RWPE2 (cell line): Measurements from ENCODE around the gene SLC9A9.

Source experiments
- ATAC-seq: fragments of 200-7000 bp; cut with Tn5 transposase; 3 replicates; pipeline ENCODE4 v1.9.1; 2021; ENCODE audit warnings: low read depth
- DNase-seq: peaks from one replicate; pipeline ENCODE4 v3.0.0-alpha.2; 2020; ENCODE audit warnings: low spot score
- H3K27ac ChIP-seq: fragments of 450-650 bp; 2 replicates; pipeline ENCODE4 v1.5.1; 2017; ENCODE audit warnings: mild to moderate bottlenecking; ENCODE audit not compliant: poor library complexity, severe bottlenecking
- H3K27me3 ChIP-seq: fragments of 250-450 bp; sonication (Bioruptor Pico); 2 replicates; pipeline ENCODE4 v1.5.1; 2021; ENCODE audit warnings: mild to moderate bottlenecking, moderate library complexity; ENCODE audit not compliant: insufficient read depth, poor library complexity, severe bottlenecking
- H3K36me3 ChIP-seq: fragments of 250-450 bp; sonication (Bioruptor Pico); 2 replicates; pipeline ENCODE4 v1.5.1; 2020; ENCODE audit warnings: low read depth, mild to moderate bottlenecking, moderate library complexity
- H3K4me1 ChIP-seq: fragments of 250-450 bp; sonication (Bioruptor Pico); 2 replicates; pipeline ENCODE4 v1.5.1; 2021; ENCODE audit warnings: mild to moderate bottlenecking, moderate library complexity; ENCODE audit not compliant: insufficient read depth, poor library complexity, severe bottlenecking
- H3K4me3 ChIP-seq: fragments of 250-450 bp; sonication (Bioruptor Pico); 2 replicates; pipeline ENCODE4 v1.5.1; 2021; ENCODE audit warnings: mild to moderate bottlenecking, moderate library complexity; ENCODE audit not compliant: severe bottlenecking
- H3K9me3 ChIP-seq: fragments of 250-450 bp; sonication (Bioruptor Pico); 2 replicates; pipeline ENCODE4 v1.5.1; 2021; ENCODE audit warnings: mild to moderate bottlenecking, moderate library complexity; ENCODE audit not compliant: severe bottlenecking
- TF ChIP-seq, protein P1 (sequence below): fragments of 450-650 bp; IDR thresholded peaks from one replicate; pipeline ENCODE4 v1.5.1; 2017; ENCODE audit warnings: mild to moderate bottlenecking, moderate library complexity; ENCODE audit not compliant: poor library complexity, severe bottlenecking

SLC9A9 gene

DNA sequence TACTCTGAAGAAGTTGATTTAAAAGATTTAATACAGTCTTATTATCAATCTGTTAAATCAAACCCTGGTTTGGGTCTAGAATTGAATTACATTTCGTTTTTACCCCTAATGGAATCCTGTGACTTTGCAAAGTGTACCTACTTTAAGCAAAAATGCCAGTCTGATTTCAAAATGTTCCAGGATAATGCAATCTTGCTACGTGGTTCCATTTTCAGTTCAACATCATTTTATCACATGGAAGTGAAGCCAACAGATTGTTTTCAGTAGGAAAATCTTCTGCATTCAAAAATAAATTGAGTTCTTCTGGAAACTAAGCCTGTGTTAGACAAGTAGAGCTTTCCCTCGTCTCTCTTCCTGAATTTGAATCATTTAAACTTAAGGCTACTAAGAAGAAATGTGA lies 372.3 kb downstream of the SLC9A9 start:
- TF ChIP-seq, protein P1, sequence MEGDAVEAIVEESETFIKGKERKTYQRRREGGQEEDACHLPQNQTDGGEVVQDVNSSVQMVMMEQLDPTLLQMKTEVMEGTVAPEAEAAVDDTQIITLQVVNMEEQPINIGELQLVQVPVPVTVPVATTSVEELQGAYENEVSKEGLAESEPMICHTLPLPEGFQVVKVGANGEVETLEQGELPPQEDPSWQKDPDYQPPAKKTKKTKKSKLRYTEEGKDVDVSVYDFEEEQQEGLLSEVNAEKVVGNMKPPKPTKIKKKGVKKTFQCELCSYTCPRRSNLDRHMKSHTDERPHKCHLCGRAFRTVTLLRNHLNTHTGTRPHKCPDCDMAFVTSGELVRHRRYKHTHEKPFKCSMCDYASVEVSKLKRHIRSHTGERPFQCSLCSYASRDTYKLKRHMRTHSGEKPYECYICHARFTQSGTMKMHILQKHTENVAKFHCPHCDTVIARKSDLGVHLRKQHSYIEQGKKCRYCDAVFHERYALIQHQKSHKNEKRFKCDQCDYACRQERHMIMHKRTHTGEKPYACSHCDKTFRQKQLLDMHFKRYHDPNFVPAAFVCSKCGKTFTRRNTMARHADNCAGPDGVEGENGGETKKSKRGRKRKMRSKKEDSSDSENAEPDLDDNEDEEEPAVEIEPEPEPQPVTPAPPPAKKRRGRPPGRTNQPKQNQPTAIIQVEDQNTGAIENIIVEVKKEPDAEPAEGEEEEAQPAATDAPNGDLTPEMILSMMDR = no peak
- no peaks in the 10 kb centered on the region for H3K9me3 ChIP-seq
- no peak overlapping the region for H3K4me3 ChIP-seq
- DNase-seq = no peak
- ATAC-seq = no peak
- H3K36me3 ChIP-seq = no peaks in the 10 kb centered on the region
- H3K4me1 ChIP-seq = no peaks in the 10 kb centered on the region
- no peak overlapping the region for H3K27ac ChIP-seq
- no peaks in the 10 kb centered on the region for H3K27me3 ChIP-seq

GRCh38 chr3:143472731-143473523 lies 375.3 kb downstream of the SLC9A9 start:
- no peak for DNase-seq
- Histone ChIP-seq H3K36me3 (no peaks in the 10 kb centered on the region), H3K27ac (no peak overlapping the region), H3K4me3 (no peak overlapping the region), H3K27me3 (no peaks in the 10 kb centered on the region), H3K4me1 (no peaks in the 10 kb centered on the region), H3K9me3 (no peaks in the 10 kb centered on the region)
- ATAC-seq = no peak
- TF ChIP-seq, protein P1 = no peak

DNA sequence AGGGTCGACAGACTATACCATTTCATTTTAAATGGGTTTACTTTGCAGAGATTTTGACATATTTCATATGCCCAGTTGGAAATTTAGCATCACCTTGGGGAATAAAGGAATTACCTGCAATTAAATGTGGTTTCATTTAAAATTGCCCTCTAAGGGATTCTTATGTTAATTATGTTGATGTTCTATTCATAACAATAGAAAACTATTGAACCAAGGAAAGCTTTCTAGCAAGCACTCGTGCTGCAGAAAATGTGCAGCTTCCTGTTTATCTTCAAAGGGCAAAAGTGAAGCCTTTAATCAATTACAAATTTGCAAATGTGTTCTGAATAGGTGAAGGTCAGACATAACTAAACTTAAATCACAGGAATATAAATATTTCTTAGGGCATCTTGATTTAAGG lies 376.6 kb downstream of the SLC9A9 start:
- no peaks in the 10 kb centered on the region for H3K36me3 ChIP-seq
- no peak overlapping the region for H3K27ac ChIP-seq
- no peaks in the 10 kb centered on the region for H3K4me1 ChIP-seq
- DNase-seq (no peak), ATAC-seq (no peak)
- TF ChIP-seq, protein P1 = no peak
- H3K27me3 ChIP-seq = no peaks in the 10 kb centered on the region
- H3K4me3 ChIP-seq = no peak overlapping the region
- no peaks in the 10 kb centered on the region for H3K9me3 ChIP-seq

DNA sequence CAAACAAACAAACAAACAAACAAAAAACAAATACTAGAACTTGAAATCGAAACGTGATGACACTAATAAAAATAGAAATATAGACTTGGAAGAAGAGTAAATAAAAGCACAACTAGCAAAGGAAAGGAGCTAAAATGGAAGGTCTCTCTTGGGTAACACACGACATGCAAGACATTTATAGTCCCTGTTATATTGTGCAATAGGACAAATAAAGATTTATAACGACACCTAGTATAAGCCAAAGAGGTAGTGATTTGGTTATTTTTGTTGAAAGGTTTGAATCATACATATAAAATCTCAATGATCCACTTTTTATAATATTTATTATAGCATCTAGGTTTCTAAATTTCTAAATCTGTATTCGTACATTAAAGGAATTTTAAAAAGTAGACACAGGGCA lies 379.1 kb downstream of the SLC9A9 start:
- ATAC-seq (no peak), DNase-seq (no peak)
- Histone ChIP-seq H3K27ac (no peak overlapping the region), H3K4me3 (no peak overlapping the region), H3K4me1 (no peaks in the 10 kb centered on the region), H3K36me3 (no peaks in the 10 kb centered on the region), H3K9me3 (no peaks in the 10 kb centered on the region), H3K27me3 (no peaks in the 10 kb centered on the region)
- TF ChIP-seq, protein P1 = no peak

DNA sequence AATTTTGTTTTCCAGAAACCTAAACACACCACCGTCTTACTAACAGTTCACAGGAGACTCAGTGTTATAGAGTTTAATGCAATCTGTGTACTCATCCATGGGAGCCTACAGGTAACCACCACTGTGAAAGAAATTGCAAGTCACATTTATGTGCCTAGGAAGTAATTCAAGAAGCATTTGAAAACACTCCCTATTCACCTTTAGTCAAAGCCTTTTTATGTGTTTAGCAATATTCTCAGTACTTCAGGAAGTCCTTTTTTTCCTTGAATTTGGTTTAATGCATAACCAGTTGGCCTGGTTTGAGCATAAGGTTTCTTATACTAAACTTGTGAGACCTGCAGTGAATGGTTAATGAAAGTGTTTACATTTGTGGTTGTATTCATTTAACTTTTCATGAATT lies 382.6 kb downstream of the SLC9A9 start:
- ATAC-seq = no peak
- Histone ChIP-seq H3K4me1 (no peaks in the 10 kb centered on the region), H3K27me3 (no peaks in the 10 kb centered on the region), H3K9me3 (no peaks in the 10 kb centered on the region), H3K36me3 (no peaks in the 10 kb centered on the region), H3K4me3 (no peak overlapping the region), H3K27ac (no peak overlapping the region)
- TF ChIP-seq, protein P1 = no peak
- DNase-seq = no peak
